H7 (cell line): ENCODE results near the gene SYNJ2. TPM values are rescaled to one million over a fixed set of nuclear protein-coding genes. Genes with fewer than 3 reads are reported as not detected.
A peak's percentile ranks its signal among the peaks of the same experiment; 100 is the strongest.

Experiments used
- DNase-seq: peaks from one replicate; pipeline ENCODE4 v3.0.0; 2012
- H3K27me3 ChIP-seq: 2 replicates; pipeline ENCODE4 v1.6.0; 2011; ENCODE audit warnings: mild to moderate bottlenecking, low read length; ENCODE audit not compliant: control insufficient read depth, insufficient read depth
- H3K36me3 ChIP-seq: replicated peaks from 2 replicates; pipeline ENCODE4 v1.5.1; 2011; ENCODE audit warnings: low read length; ENCODE audit not compliant: control insufficient read depth, insufficient read depth
- H3K4me3 ChIP-seq: 2 replicates; pipeline ENCODE4 v1.5.1; 2011; ENCODE audit warnings: low read depth, mild to moderate bottlenecking, control low read depth, low read length, moderate library complexity; ENCODE audit not compliant: insufficient read depth
- total RNA-seq: library from RNA; depleted of rRNA; stranded (reverse); fragments of >200 nt; shearing (Covaris generic); gene quantifications from 2 replicates; pipeline ENCODE4 v1.2.3, GENCODE V29; 2014

The SYNJ2 gene
- total RNA-seq, 1 experiment from 2014 or later: 10.7 TPM

GRCh38 chr6:158072083-158072721, 90.5 kb downstream of the SYNJ2 start:
- peak; percentile 91 for DNase-seq
- Histone ChIP-seq H3K4me3 (no peak overlapping the region), H3K27me3 (no peaks in the 10 kb centered on the region), H3K36me3 (no peaks in the 10 kb centered on the region; the same call in 1 of the 2 replicates)

- no peak for DNase-seq
These were observed 92.1 kb downstream of the SYNJ2 start for GRCh38 chr6:158073776-158074175.

GRCh38 chr6:158076548-158076947, 94.9 kb downstream of the SYNJ2 start:
- no peak for DNase-seq
- H3K4me3 ChIP-seq: no peak overlapping the region
- no peaks in the 10 kb centered on the region for H3K27me3 ChIP-seq
- no peaks in the 10 kb centered on the region; the same call in 1 of the 2 replicates for H3K36me3 ChIP-seq

More at GRCh38 chr6:158073776-158074175, 92.1 kb downstream of the SYNJ2 start:
- Histone ChIP-seq H3K27me3 (no peaks in the 10 kb centered on the region), H3K36me3 (no peaks in the 10 kb centered on the region; the same call in 1 of the 2 replicates), H3K4me3 (no peak overlapping the region)

- H3K36me3 ChIP-seq: no peaks in the 10 kb centered on the region; the same call in 1 of the 2 replicates
- H3K4me3 ChIP-seq: no peak overlapping the region
- DNase-seq: no peak
- H3K27me3 ChIP-seq: no peaks in the 10 kb centered on the region
These were observed 96.0 kb downstream of the SYNJ2 start for GRCh38 chr6:158077676-158078075.

- no peak overlapping the region for H3K4me3 ChIP-seq
- no peaks in the 10 kb centered on the region for H3K27me3 ChIP-seq
- no peak for DNase-seq
- no peaks in the 10 kb centered on the region; the same call in 1 of the 2 replicates for H3K36me3 ChIP-seq
These were observed 96.7 kb downstream of the SYNJ2 start for GRCh38 chr6:158078320-158078719.

- DNase-seq: peak; percentile 12
These were observed 99.4 kb downstream of the SYNJ2 start for GRCh38 chr6:158080849-158081656.

GRCh38 chr6:158081657-158081935, 99.9 kb downstream of the SYNJ2 start:
- no peak overlapping the region for H3K4me3 ChIP-seq
- no peak for DNase-seq
- H3K27me3 ChIP-seq: no peaks in the 10 kb centered on the region
- H3K36me3 ChIP-seq: peaks cover 2% of the 10 kb centered on the region

More at GRCh38 chr6:158080849-158081656, 99.4 kb downstream of the SYNJ2 start:
- Histone ChIP-seq H3K4me3 (no peak overlapping the region), H3K36me3 (peaks cover 2% of the 10 kb centered on the region), H3K27me3 (no peaks in the 10 kb centered on the region)

GRCh38 chr6:158083455-158084325, 102.0 kb downstream of the SYNJ2 start:
- DNase-seq: peak; percentile 9
- Histone ChIP-seq H3K4me3 (no peak overlapping the region), H3K36me3 (peaks cover 2% of the 10 kb centered on the region), H3K27me3 (no peaks in the 10 kb centered on the region)

- DNase-seq: peak; percentile 8
- peaks cover 2% of the 10 kb centered on the region for H3K36me3 ChIP-seq
- H3K4me3 ChIP-seq: no peak overlapping the region
- no peaks in the 10 kb centered on the region for H3K27me3 ChIP-seq
These were observed 103.8 kb downstream of the SYNJ2 start for GRCh38 chr6:158085261-158086053.

GRCh38 chr6:158086054-158086503, 104.4 kb downstream of the SYNJ2 start:
- peaks cover 2% of the 10 kb centered on the region for H3K36me3 ChIP-seq
- no peak overlapping the region for H3K4me3 ChIP-seq
- no peaks in the 10 kb centered on the region for H3K27me3 ChIP-seq
- DNase-seq: no peak

GRCh38 chr6:158086504-158087223, 105.0 kb downstream of the SYNJ2 start:
- no peak overlapping the region for H3K4me3 ChIP-seq
- H3K27me3 ChIP-seq: no peaks in the 10 kb centered on the region
- peaks cover 2% of the 10 kb centered on the region for H3K36me3 ChIP-seq
- peak; percentile 41 for DNase-seq

- no peaks in the 10 kb centered on the region for H3K27me3 ChIP-seq
- peaks cover 2% of the 10 kb centered on the region for H3K36me3 ChIP-seq
- DNase-seq: peak; percentile 26
- H3K4me3 ChIP-seq: no peak overlapping the region
These were observed 105.7 kb downstream of the SYNJ2 start for GRCh38 chr6:158087224-158087867.

GRCh38 chr6:158092806-158093205, 111.1 kb downstream of the SYNJ2 start:
- H3K36me3 ChIP-seq: peaks cover 2% of the 10 kb centered on the region
- no peak overlapping the region for H3K4me3 ChIP-seq
- peak; percentile 8 for DNase-seq
- no peaks in the 10 kb centered on the region for H3K27me3 ChIP-seq
